H7 (cell line): ENCODE results near the gene ANP32E. TPM values are rescaled to one million over a fixed set of nuclear protein-coding genes. Genes with fewer than 3 reads are reported as not detected.

ENCODE experiments used
- DNase-seq: peaks from one replicate; pipeline ENCODE4 v3.0.0; 2012
- H3K27me3 ChIP-seq: 2 replicates; pipeline ENCODE4 v1.6.0; 2011; ENCODE audit warnings: mild to moderate bottlenecking, low read length; ENCODE audit not compliant: control insufficient read depth, insufficient read depth
- H3K36me3 ChIP-seq: replicated peaks from 2 replicates; pipeline ENCODE4 v1.5.1; 2011; ENCODE audit warnings: low read length; ENCODE audit not compliant: control insufficient read depth, insufficient read depth
- H3K4me3 ChIP-seq: 2 replicates; pipeline ENCODE4 v1.5.1; 2011; ENCODE audit warnings: low read depth, mild to moderate bottlenecking, control low read depth, low read length, moderate library complexity; ENCODE audit not compliant: insufficient read depth
- total RNA-seq: library from RNA; depleted of rRNA; stranded (reverse); fragments of >200 nt; shearing (Covaris generic); gene quantifications from 2 replicates; pipeline ENCODE4 v1.2.3, GENCODE V29; 2014; rRNA removed

Gene ANP32E
- total RNA-seq, 1 experiment from 2014 or later: 83.8 TPM

GRCh38 chr1:150178548-150178947, 57.4 kb downstream of the ANP32E start:
- Histone ChIP-seq H3K27me3 (no peaks in the 10 kb centered on the region), H3K4me3 (no peak overlapping the region), H3K36me3 (no peaks in the 10 kb centered on the region)
- DNase-seq: no peak

GRCh38 chr1:150176593-150176992, 59.3 kb downstream of the ANP32E start:
- Histone ChIP-seq H3K36me3 (no peaks in the 10 kb centered on the region), H3K27me3 (no peaks in the 10 kb centered on the region), H3K4me3 (no peak overlapping the region)
- no peak for DNase-seq

GRCh38 chr1:150173141-150173585, 62.7 kb downstream of the ANP32E start:
- Histone ChIP-seq H3K27me3 (no peaks in the 10 kb centered on the region), H3K36me3 (no peaks in the 10 kb centered on the region), H3K4me3 (no peak overlapping the region)
- DNase-seq: no peak

GRCh38 chr1:150171801-150172200, 64.1 kb downstream of the ANP32E start:
- Histone ChIP-seq H3K27me3 (no peaks in the 10 kb centered on the region), H3K4me3 (no peak overlapping the region), H3K36me3 (no peaks in the 10 kb centered on the region)
- DNase-seq: no peak

GRCh38 chr1:150168960-150169601, 66.8 kb downstream of the ANP32E start:
- peak; percentile 88 for DNase-seq
- Histone ChIP-seq H3K4me3 (no peak overlapping the region), H3K36me3 (no peaks in the 10 kb centered on the region), H3K27me3 (no peaks in the 10 kb centered on the region)

Other genes with a start within 250 kb of the ANP32E start
- 17.4 and 19.3 TPM in 2 replicates for gene OTUD7B, start 225.4 kb downstream of the ANP32E start, total RNA-seq
- 49.7 and 54.0 TPM in 2 replicates for gene VPS45, start 168.3 kb downstream of the ANP32E start, total RNA-seq
- 69.5 and 85.9 TPM in 2 replicates for gene PLEKHO1, start 86.2 kb downstream of the ANP32E start, total RNA-seq
- gene CA14, start 21.7 kb upstream of the ANP32E start, total RNA-seq: 75.4 and 87.5 TPM in 2 replicates
- 175 and 179 TPM in 2 replicates for gene APH1A, start 32.9 kb upstream of the ANP32E start, total RNA-seq
- 5.0 and 15.6 TPM in 2 replicates for gene C1orf54, start 36.7 kb upstream of the ANP32E start, total RNA-seq
- gene CIART, start 46.4 kb upstream of the ANP32E start, total RNA-seq: 5.3 and 10.6 TPM in 2 replicates
- gene MRPS21, start 57.7 kb upstream of the ANP32E start, total RNA-seq: 113 and 129 TPM in 2 replicates
- gene PRPF3, start 85.4 kb upstream of the ANP32E start, total RNA-seq: 46.9 and 58.0 TPM in 2 replicates
- 14.5 and 19.0 TPM in 2 replicates for gene RPRD2, start 128.0 kb upstream of the ANP32E start, total RNA-seq